Thymus (tissue), 11 donors: ENCODE results near the gene WASL. TPM values are rescaled to one million over a fixed set of nuclear protein-coding genes. Genes with fewer than 3 reads are reported as not detected.
A peak's percentile ranks its signal among the peaks of the same experiment; 100 is the strongest.

Source experiments
- DNase-seq, 9 donors: peaks; one replicate each; pipeline ENCODE4 v3.0.0-alpha.2; 2013; ENCODE audit warnings: low spot score in 9 of 9, low read depth in 6 of 9, missing footprints in 1 of 9
- H3K27ac ChIP-seq, 2 donors: one replicate each; pipeline ENCODE4 v1.5.1; 2013; ENCODE audit warnings: control low read depth in 1 of 2, low read depth in 1 of 2, low read length in 1 of 2, mild to moderate bottlenecking in 1 of 2, moderate library complexity in 1 of 2
- H3K27me3 ChIP-seq, 2 donors: one replicate each; pipeline ENCODE4 v1.5.1; 2013; ENCODE audit warnings: low read length in 1 of 2; ENCODE audit not compliant: control insufficient read depth in 2 of 2, insufficient read depth in 1 of 2
- H3K36me3 ChIP-seq, 2 donors: one replicate each; pipeline ENCODE4 v1.5.1; 2013; ENCODE audit warnings: low read length in 1 of 2, mild to moderate bottlenecking in 1 of 2, moderate library complexity in 1 of 2; ENCODE audit not compliant: control insufficient read depth in 2 of 2, insufficient read depth in 2 of 2
- H3K4me1 ChIP-seq, 2 donors: one replicate each; pipeline ENCODE4 v1.5.1; 2013; ENCODE audit warnings: low read length in 2 of 2; ENCODE audit not compliant: control insufficient read depth in 2 of 2, insufficient read depth in 2 of 2
- H3K4me3 ChIP-seq, 2 donors: one replicate each; pipeline ENCODE4 v1.5.1; 2013; ENCODE audit warnings: low read length in 2 of 2, control low read depth in 1 of 2, mild to moderate bottlenecking in 1 of 2
- H3K9me3 ChIP-seq, 2 donors: one replicate each; pipeline ENCODE4 v1.5.1; 2013; ENCODE audit warnings: low read length in 1 of 2, mild to moderate bottlenecking in 1 of 2; ENCODE audit not compliant: control insufficient read depth in 2 of 2, insufficient read depth in 1 of 2
- WGBS: extraction: QIAGEN DNeasy Blood & Tissue Kit; methylation state at CpG from one replicate; pipeline ENCODE4 v1.1.7; 2013; 5-methylcytosine and 5-hydroxymethylcytosine counted together
- polyA plus RNA-seq: library from polyadenylated mRNA; stranded (reverse); fragments of 200-250 nt; gene quantifications from one replicate; pipeline ENCODE4 v1.2.3, GENCODE V29; 2013
- total RNA-seq: library from RNA; stranded (reverse); fragments of 120-200 nt; gene quantifications from one replicate; pipeline ENCODE4 v1.2.4, GENCODE V29; 2013
- donor health status: healthy.

Gene WASL
- total and polyA plus RNA-seq, 2 donors = 3.6 to 17.8 TPM

- Histone ChIP-seq H3K36me3 (peaks cover 0 to 2% of the 10 kb centered on the region in 2 donors), H3K4me3 (no peak overlapping the region), H3K27ac (no peak overlapping the region), H3K4me1 (peaks cover 0 to 9% of the 10 kb centered on the region in 2 donors), H3K9me3 (no peaks in the 10 kb centered on the region), H3K27me3 (no peaks in the 10 kb centered on the region)
- no peak for DNase-seq
- 98% methylated on average over 3 of the region's 3 CpGs for WGBS
These were observed 31.1 kb downstream of the WASL start for GRCh38 chr7:123717689-123718088.

DNA sequence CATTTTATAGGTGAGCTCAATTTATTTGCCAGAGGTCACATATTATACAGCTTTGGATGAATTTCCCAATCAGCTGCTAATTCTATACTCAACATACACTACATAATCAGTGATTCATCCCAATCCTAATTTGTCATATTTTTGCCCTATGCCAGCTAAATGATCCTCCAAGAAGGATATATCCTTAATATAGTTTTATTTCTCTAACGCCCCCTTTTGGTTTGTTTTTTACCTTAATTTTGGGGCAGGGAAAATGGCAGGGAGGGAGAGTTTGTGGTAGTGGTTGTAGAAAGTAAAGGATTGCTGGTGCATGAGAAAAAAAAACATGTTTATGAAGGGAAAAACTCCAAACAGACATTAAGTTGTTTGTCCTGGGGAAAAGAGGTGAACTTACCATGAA lies 31.9 kb downstream of the WASL start:
- Histone ChIP-seq H3K4me1 (peaks cover 0 to 9% of the 10 kb centered on the region in 2 donors), H3K27me3 (no peaks in the 10 kb centered on the region), H3K4me3 (no peak overlapping the region), H3K36me3 (peaks cover 0 to 2% of the 10 kb centered on the region in 2 donors), H3K27ac (no peak overlapping the region), H3K9me3 (no peaks in the 10 kb centered on the region)
- no peak for DNase-seq
- 97% methylated on average over 1 of the region's 1 CpG for WGBS

DNA sequence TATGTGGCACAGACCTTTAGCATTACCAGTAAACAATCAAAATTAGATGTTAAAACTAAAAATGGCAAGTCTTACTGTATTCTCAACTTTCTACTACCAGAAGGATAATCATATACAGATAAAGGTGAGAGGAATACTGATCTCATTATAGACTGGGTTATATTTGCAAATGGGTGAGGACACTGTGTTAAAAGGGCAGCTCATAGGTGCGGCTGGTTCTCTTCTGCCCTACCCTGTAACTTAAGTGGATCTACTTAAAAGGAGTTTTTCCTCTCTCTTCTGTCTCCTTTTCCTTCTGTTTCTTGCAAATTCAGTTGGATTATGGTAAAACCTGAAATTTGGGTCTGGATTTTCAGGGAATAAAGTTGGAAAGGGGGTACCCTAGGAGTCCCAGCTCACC lies 33.0 kb downstream of the WASL start:
- Histone ChIP-seq H3K27ac (no peak overlapping the region), H3K4me1 (peaks cover 0 to 9% of the 10 kb centered on the region in 2 donors), H3K27me3 (no peaks in the 10 kb centered on the region), H3K9me3 (no peaks in the 10 kb centered on the region), H3K36me3 (peaks cover 0 to 2% of the 10 kb centered on the region in 2 donors), H3K4me3 (no peak overlapping the region)
- DNase-seq = no peak
- 0% methylated on average over 1 of the region's 1 CpG for WGBS

GRCh38 chr7:123715198-123715597 lies 33.6 kb downstream of the WASL start:
- H3K36me3 ChIP-seq = peaks cover 0 to 2% of the 10 kb centered on the region in 2 donors
- no peak overlapping the region for H3K27ac ChIP-seq
- H3K4me1 ChIP-seq = peaks cover 0 to 9% of the 10 kb centered on the region in 2 donors
- no peaks in the 10 kb centered on the region for H3K9me3 ChIP-seq
- H3K4me3 ChIP-seq = no peak overlapping the region
- no peak for DNase-seq
- over 99% methylated on average over 2 of the region's 2 CpGs for WGBS
- no peaks in the 10 kb centered on the region for H3K27me3 ChIP-seq

GRCh38 chr7:123714296-123715080 lies 34.3 kb downstream of the WASL start:
- Histone ChIP-seq H3K4me1 (peaks cover 0 to 9% of the 10 kb centered on the region in 2 donors), H3K9me3 (no peaks in the 10 kb centered on the region), H3K4me3 (no peak overlapping the region), H3K27me3 (no peaks in the 10 kb centered on the region), H3K27ac (peak overlapping the region in 1 of 2 donors; percentile 32), H3K36me3 (peaks cover 0 to 2% of the 10 kb centered on the region in 2 donors)
- DNase-seq = no peak
- 36% methylated on average over 3 of the region's 3 CpGs for WGBS

DNA sequence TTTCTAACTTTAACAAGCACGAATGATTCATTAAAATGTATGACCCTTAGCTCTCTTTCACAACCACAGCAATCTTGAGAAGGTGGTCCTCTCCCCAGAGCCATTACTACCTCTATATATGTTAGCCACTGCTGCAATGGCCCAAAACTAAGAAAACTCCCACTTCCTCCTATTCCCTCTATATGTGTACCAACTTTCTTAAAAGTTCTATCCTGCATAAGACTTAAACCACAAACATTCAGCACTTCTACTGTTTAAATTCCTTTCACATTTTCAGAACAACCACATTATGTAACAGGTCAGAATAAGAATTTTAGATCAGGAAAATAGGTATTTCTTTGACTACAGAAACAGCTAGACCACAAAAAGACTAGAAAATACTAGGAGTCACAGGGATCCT lies 36.2 kb downstream of the WASL start:
- no peaks in the 10 kb centered on the region for H3K27me3 ChIP-seq
- peaks cover 5 to 8% of the 10 kb centered on the region in 2 donors for H3K36me3 ChIP-seq
- H3K4me3 ChIP-seq = no peak overlapping the region
- no peak for DNase-seq
- no peak overlapping the region for H3K27ac ChIP-seq
- WGBS = 64% methylated on average over 1 of the region's 1 CpG
- H3K9me3 ChIP-seq = no peaks in the 10 kb centered on the region
- peaks cover 0 to 6% of the 10 kb centered on the region in 2 donors for H3K4me1 ChIP-seq

DNA sequence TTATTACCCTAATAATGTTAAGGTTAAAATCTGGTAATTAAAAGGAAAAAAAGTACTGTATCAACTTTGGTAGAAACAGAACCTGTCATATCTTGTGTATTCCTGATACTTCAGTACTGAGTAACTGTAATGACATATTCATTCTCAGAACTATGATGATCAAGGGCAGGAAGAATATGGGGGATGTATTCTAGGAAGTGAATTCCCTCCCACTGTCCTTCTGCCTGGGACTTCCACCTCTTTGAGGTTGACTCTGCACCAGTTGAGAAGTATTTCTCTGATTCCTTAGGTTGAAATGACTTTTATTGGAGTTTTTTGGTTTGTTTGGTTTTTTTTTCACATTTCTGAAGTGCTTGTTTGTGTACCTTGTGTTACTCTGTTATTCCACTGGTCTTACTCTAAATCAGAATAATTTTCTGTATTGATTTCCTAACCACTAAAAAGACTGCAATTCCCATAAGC lies 36.9 kb downstream of the WASL start:
- peaks cover 0 to 6% of the 10 kb centered on the region in 2 donors for H3K4me1 ChIP-seq
- no peaks in the 10 kb centered on the region for H3K27me3 ChIP-seq
- no peak overlapping the region for H3K27ac ChIP-seq
- H3K36me3 ChIP-seq = peaks cover 6 to 9% of the 10 kb centered on the region in 2 donors
- no peaks in the 10 kb centered on the region for H3K9me3 ChIP-seq
- no peak for DNase-seq
- no peak overlapping the region for H3K4me3 ChIP-seq

DNA sequence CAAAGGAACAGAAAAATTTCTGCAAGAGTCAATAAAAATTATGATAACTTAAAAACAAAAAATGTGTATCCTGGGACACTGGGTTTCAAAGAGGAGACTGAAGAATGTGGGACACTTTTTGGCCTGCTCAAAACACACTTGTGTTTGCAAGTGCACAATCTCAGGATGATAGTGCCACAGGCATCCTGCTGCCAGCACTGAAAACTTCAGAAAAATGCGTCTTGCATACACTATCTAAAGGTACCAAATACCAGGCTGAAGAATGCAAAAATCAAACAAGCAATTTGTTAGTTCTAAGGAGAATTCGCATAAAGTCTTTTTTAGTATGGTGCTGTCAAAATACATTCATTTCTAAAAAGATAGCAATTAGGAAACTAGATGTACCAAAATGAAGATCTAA lies 38.1 kb downstream of the WASL start:
- peaks cover 0 to 6% of the 10 kb centered on the region in 2 donors for H3K4me1 ChIP-seq
- H3K27me3 ChIP-seq = no peaks in the 10 kb centered on the region
- H3K27ac ChIP-seq = no peak overlapping the region
- peaks cover 6 to 13% of the 10 kb centered on the region in 2 donors for H3K36me3 ChIP-seq
- no peak overlapping the region for H3K4me3 ChIP-seq
- no peaks in the 10 kb centered on the region for H3K9me3 ChIP-seq
- no peak for DNase-seq
- 97% methylated on average over 2 of the region's 2 CpGs for WGBS

GRCh38 chr7:123709525-123709924 lies 39.3 kb downstream of the WASL start:
- Histone ChIP-seq H3K4me1 (peaks cover 0 to 3% of the 10 kb centered on the region in 2 donors), H3K9me3 (no peaks in the 10 kb centered on the region), H3K27ac (no peak overlapping the region), H3K36me3 (peaks cover 14 to 18% of the 10 kb centered on the region in 2 donors), H3K4me3 (no peak overlapping the region), H3K27me3 (no peaks in the 10 kb centered on the region)
- no peak for DNase-seq
- WGBS = 71% methylated on average over 2 of the region's 2 CpGs
